Muscle of arm (tissue), 12 donors: Measurements from ENCODE around the gene PCNX1. TPM values are rescaled to one million over a fixed set of nuclear protein-coding genes. Genes with fewer than 3 reads are reported as not detected.
"Not testable (repeated sequence)": the region's sequence is repeated elsewhere in the genome, so short reads cannot be mapped to it uniquely, and the experiment has no call there.

Experiments used
- DNase-seq: peaks from one replicate; pipeline ENCODE4 v3.0.0-alpha.2; 2013
- polyA plus RNA-seq, 12 donors: library from polyadenylated mRNA; unstranded; fragments of 120-200 nt; gene quantifications; one replicate each; pipeline ENCODE4 v1.2.1, GENCODE V29; 2013; ENCODE audit not compliant: insufficient read length in 12 of 12

PCNX1 gene
- polyA plus RNA-seq, 12 donors: 15.5 to 35.9 (median 26.2) TPM; not detected in 1

- no peak for DNase-seq
Measured at GRCh38 chr14:71121001-71121400, 213.7 kb downstream of the PCNX1 start.

GRCh38 chr14:71121711-71122110 is 214.5 kb downstream of the PCNX1 start:
- no peak for DNase-seq

- DNase-seq: no peak
Measured at GRCh38 chr14:71122866-71123565, 215.8 kb downstream of the PCNX1 start.

GRCh38 chr14:71123579-71124135 is 216.4 kb downstream of the PCNX1 start:
- no peak for DNase-seq

DNA sequence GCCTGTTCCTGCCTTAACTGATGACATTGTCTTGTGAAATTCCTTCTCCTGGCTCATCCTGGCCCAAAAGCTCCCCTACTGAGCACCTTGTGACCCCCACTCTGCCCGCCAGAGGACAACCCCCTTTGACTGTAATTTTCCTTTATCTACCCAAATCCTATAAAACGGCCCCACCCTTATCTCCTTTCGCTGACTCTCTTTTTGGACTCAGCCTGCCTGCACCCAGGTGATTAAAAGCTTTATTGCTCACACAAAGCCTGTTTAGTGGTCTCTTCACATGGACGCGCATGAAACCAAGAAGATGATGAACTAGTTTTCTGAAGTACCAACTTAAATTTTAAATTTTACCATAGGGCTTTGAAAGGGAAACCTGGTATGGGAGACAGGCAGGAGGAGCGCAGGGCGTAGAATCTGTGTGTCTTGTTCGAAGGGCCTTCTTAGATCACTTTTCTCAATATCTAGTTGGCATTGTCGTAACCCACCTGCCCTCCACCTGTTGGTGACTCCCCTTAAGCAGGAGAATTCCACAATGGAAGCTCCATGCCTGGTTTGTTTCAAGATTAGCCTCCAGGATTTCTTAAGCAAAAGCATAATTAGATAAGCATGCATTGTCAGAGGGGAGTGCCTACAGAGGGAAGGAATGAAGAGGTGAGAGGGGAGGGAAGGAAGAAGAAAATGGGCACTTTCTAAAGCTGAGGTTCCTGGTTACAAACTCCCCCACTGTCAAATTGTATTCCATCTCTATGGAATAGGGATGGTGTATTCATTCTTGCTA is 222.6 kb downstream of the PCNX1 start:
- DNase-seq: not testable (repeated sequence)

- no peak for DNase-seq
Measured at GRCh38 chr14:71130491-71131179, 223.4 kb downstream of the PCNX1 start.

DNA sequence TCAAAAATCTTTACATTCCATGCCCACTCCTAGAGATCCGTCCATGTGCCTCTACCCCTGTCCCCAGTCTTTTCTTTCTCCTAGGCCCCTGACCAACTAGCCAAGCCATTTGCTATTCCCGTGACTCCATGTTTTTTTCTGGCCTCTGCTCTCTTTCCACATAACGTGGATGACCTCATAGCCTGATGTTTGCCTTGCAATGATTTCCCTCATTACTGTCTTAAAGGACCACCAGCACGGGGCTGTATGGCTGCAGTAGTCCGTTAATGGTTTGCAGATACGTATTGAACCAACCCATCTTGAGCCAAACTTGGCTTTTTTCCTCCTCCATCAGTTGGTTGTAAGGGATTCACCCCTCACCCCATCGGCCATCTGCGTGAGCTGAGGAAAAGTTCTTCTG is 226.0 kb downstream of the PCNX1 start:
- DNase-seq: no peak

- no peak for DNase-seq
Measured at GRCh38 chr14:71135496-71135895, 228.2 kb downstream of the PCNX1 start.

DNA sequence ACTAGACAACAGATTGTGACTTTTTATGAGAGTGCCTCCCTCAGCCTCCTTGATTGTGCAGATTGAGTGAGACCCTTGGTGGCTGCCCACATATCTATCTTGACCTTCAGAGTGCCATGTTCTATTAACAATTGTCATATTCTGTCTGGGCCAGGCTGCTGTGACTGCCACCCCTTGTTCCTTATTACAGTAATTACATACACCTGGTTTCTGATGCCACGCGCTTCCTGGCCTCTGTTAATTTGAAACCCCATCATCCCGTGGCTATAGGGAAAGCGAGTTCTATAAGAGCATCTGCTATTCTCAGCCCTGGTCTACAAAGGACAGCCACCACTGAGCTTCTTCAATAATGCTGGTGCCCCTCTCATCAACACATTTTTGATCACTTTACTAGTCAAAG is 228.7 kb downstream of the PCNX1 start:
- DNase-seq: no peak

GRCh38 chr14:71136386-71137060 is 229.3 kb downstream of the PCNX1 start:
- DNase-seq: no peak

- no peak for DNase-seq
Measured at GRCh38 chr14:71137536-71138447, 230.5 kb downstream of the PCNX1 start.

DNA sequence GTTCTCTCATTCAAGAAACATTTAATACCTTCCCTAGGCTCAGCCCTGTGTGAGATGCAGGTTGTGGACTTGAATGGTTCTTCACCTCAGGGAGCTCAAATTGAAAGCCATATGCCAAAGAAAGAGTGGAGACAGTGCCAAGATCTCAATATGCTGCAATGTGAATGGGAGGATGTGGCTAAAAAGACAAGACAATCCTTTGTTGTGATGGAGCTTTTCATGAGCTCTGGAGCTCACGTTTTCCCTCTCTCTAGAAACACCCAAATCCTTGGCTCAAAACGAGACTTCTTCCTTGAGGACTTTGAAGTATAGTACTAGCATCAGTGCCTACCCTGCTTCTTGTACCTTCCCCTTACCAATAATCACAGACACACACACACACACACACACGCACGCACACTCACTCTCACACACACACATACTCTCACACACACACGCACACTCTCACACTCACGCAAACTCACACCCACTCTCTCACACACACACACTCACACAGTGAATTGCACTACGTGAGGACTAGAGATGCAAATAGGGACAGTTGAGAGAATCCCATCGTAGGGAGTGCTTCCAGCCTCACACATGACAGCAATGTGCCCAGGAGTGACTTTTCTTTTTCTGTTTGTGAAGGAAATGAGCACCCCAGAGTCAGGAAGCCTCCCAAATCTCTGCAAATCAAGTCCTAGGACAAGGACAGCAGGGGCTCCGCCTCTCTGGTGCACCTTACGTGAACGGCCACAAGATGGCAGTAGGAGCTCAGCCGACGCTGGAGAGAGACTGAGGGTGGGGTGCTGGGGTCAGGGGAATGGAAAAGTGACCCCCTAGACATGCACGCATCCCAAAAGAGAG is 231.4 kb downstream of the PCNX1 start:
- peak; percentile 58 for DNase-seq

GRCh38 chr14:71139294-71139946 is 232.2 kb downstream of the PCNX1 start:
- no peak for DNase-seq

DNA sequence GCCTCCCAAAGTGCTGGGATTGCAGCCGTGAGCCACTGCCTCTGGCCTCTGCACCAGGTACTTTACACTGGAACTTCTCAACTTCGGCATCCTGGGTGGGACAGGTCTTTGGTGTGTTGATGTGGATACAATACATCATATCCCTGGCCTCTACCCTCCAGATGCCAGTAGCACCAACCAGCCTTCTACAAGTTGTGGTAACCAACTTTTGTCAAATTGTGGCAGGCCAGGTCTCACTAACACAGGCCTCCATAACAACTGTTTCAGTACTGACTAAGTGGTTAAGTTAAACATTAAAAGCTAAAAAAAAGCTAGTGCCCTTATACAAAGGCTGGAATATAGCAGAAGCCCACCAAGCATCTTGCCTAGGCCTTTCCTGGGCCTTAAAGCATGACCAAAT is 232.9 kb downstream of the PCNX1 start:
- no peak for DNase-seq

DNA sequence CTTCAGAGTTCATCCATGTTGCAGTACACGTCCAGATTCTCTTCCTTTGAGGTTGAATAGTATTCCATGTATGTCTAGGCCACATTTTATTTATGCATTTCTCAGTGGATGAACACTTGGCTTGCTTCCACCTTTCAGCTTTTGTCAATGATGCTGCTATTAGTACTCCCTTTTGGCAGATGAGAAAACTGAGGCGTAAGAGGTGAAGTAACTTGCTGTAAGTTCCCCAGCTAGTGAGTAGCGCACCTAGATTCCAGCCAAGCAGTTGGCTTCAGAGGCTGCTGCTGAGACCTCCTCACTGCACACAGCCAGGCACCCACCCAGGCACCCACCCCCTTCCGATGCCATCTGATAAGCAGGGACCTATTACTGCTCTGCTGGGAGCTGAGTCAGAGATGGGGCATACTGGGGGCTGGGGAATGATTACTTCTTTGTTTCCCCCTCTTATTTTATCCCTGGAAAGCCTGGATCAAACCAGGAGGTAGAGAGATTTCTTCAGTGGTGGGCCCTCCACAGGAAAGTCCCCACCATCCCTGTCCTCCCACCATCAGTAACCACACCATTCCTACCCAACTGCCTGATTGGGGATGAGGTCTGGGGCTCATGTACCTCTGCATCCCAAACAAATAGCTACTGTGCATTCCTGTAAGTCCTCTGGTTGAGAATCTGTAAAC is 234.6 kb downstream of the PCNX1 start:
- DNase-seq: no peak

DNA sequence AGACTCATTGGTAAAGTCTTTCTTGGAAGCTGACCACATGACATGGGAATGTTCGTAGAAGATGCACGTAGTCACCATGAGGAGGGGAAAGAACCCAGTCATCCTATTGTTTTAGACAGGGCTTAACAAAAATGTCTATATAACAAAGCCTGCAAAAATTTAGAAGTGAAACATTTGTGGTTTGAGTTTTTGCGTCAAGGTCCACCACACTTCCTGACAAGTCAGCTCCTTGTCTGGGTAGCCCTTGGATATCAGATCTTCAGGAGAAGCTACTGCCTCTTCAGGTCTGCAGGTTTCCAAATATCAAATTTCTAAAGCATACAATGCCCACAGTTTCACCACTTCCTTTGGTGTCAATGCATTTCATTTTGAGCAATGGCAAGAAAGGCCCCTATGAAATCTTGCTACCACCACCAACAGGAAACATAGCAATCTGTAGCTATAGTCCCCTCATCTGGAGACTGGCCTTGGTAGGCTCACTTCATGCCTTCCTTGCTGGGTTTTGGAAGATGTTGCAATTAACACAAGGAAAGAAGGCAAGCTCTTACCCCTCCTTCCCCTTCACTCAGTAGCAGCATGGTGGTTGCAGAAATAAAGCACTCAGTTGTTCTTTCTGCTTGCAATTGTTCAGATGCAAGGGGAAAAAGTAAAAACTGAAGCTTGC is 235.2 kb downstream of the PCNX1 start:
- DNase-seq: no peak

DNA sequence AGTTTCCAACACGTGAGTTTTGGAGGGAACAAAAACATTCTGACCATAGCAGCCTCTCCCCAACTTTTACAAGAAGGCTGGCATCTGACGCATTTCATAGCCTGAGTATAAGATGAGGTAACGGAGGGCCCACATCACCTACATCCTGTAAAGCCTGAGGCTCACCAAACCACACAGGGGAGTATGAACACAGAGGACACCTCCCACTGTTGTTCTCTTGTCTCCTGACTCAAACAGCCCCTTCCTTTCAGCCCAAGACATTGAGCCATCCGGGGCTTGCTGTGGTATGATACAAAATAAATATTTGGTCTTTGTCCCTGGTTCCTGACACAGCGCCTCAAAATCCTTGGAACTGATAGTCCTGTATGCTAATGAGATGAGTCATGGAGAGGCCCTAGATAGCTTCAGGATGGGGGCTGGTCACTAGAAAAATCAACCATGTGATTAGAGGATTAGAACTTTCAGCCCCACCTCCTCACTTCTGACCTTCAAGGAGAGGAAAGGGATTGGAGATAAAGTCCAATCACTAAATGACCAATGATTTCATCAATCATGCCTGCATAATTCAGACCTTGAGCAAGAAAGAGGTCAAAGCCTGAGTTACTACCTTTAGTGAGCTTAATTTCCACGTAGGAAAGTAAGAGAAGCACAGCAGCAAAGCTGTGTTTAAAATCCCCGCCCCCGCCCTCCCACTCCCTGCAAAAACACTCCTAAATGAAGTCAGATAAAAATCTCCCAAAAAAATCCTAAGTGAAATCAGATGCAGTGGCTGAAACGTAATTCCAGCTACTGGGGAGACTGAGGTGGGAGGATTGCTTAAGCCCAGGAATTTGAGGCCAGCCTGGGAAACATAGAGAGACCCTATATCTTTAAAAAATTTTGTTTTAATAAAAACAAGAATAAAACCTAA is 236.4 kb downstream of the PCNX1 start:
- no peak for DNase-seq
